ENCODE results near the gene TTLL5. TPM values are rescaled to one million over a fixed set of nuclear protein-coding genes. Genes with fewer than 3 reads are reported as not detected.
A peak's percentile ranks its signal among the peaks of the same experiment; 100 is the strongest.

TTLL5 gene
- total and polyA plus RNA-seq, 9 of the 15 experiments (the other 6 are each of a cell fraction or from before 2014, with no cell fraction given) = 4.1 to 18.9 (median 12.6) TPM

- Histone ChIP-seq H3K4me2 (ENCODE audit: insufficient read depth, low read length) (no peak overlapping the region), H3K4me1 (replicated peaks in 1 of 2; ENCODE audit: control insufficient read depth in 2 of 2, insufficient read depth in 2 of 2, low read length in 2 of 2) (no peaks in the 10 kb centered on the region), H3K9me3 (replicated peaks; ENCODE audit: control insufficient read depth, insufficient read depth, low read depth, low read length) (no peaks in the 10 kb centered on the region), H3K9me1 (ENCODE audit: control insufficient read depth, insufficient read depth, low read length) (no peaks in the 10 kb centered on the region), H3K4me3 (no peak overlapping the region), H3K79me2 (ENCODE audit: control insufficient read depth, insufficient read depth, low read length) (no peaks in the 10 kb centered on the region), H4K20me1 (replicated peaks; ENCODE audit: control insufficient read depth, insufficient read depth, low read length) (no peaks in the 10 kb centered on the region), H3K9ac (ENCODE audit: insufficient read depth in 1 of 2, low read depth in 2 of 2, low read length in 2 of 2) (no peak overlapping the region), H3K27me3 (ENCODE audit: control insufficient read depth in 2 of 2, insufficient read depth in 2 of 2, low read length in 2 of 2) (no peaks in the 10 kb centered on the region), H2AFZ (ENCODE audit: low read depth, low read length) (no peak overlapping the region), H3K27ac (ENCODE audit: extremely low read depth, low read depth, low read length) (no peak overlapping the region), H3K36me3 (ENCODE audit: control insufficient read depth, insufficient read depth, low read length) (peaks cover 2% of the 10 kb centered on the region; the same call in 1 of the 3 replicates)
- FAIRE-seq (no peak), ATAC-seq (no peak), DNase-seq (ENCODE audit: extremely low read depth in 1 of 4, low spot score in 3 of 4) (no peak)
- no peak for TF ChIP-seq IRF2 (CRISPR knock-in tag; IDR thresholded peaks at IDR 0.05)
- TF ChIP-seq FUS (optimal IDR thresholded peaks at IDR 0.05; ENCODE audit: low read depth, low read length) = no peak
- TF ChIP-seq GATAD2B (IDR thresholded peaks at IDR 0.05; ENCODE audit: borderline replicate concordance) = no peak
- no peak for TF ChIP-seq ZBTB17 (CRISPR knock-in tag; IDR thresholded peaks at IDR 0.05)
- TF ChIP-seq, protein P1, sequence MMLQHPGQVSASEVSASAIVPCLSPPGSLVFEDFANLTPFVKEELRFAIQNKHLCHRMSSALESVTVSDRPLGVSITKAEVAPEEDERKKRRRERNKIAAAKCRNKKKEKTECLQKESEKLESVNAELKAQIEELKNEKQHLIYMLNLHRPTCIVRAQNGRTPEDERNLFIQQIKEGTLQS (IDR thresholded peaks at IDR 0.05) = peak; percentile 28; the same call in 1 of the 2 replicates
- TF ChIP-seq, protein P1 (CRISPR knock-in tag; conservative IDR thresholded peaks at IDR 0.05) = no peak
- no peak for TF ChIP-seq EP300 (IDR thresholded peaks at IDR 0.05; ENCODE audit: low read length)
- no peak for TF ChIP-seq ZNF57 (CRISPR knock-in tag; IDR thresholded peaks at IDR 0.05)
- 68% methylated on average over 3 of the region's 3 CpGs for WGBS (ENCODE audit: insufficient coverage, low coverage, missing lambda C conversion rate)
- intact Hi-C loops (cut with micrococcal nuclease) (no loop called here), in situ Hi-C loops (cut with MboI) (no loop called here)
- ChIA-PET CTCF (ENCODE audit: low intra/inter-chr PET ratio) (no interaction called here), POLR2A (no interaction called here)
- BruUV-seq (replicated peaks) = no TSS peak
Observed at GRCh38 chr14:75879031-75879430, 218.0 kb downstream of the TTLL5 start.
